Esophagus muscularis mucosa (tissue), 4 donors: Measurements from ENCODE around the gene PREX1. TPM values are rescaled to one million over a fixed set of nuclear protein-coding genes. Genes with fewer than 3 reads are reported as not detected.

Experiments
- DNase-seq: peaks from one replicate; pipeline ENCODE4 v3.0.0-alpha.2; 2017; ENCODE audit errors: extremely low spot score
- H3K27ac ChIP-seq, 4 donors: fragments of 200-600 bp; sonication (generic); replicated peaks in 1 of 4; 1 replicate in 3 of 4; 2 replicates in 1 of 4; pipeline ENCODE4 v1.5.1; 2016 to 2019; ENCODE audit warnings: mild to moderate bottlenecking in 1 of 4
- H3K27me3 ChIP-seq, 4 donors: fragments of 200-600 bp; sonication (generic); one replicate each; pipeline versions ENCODE4 v1.5.1 to v1.6.0; 2016 to 2019
- H3K36me3 ChIP-seq, 4 donors: fragments of 200-600 bp; sonication (generic); one replicate each; pipeline ENCODE4 v1.5.1; 2016 to 2019
- H3K4me1 ChIP-seq, 4 donors: fragments of 200-600 bp; sonication (generic); one replicate each; pipeline ENCODE4 v1.5.1; 2016 to 2019
- H3K4me3 ChIP-seq, 4 donors: fragments of 200-600 bp; sonication (generic); 1 replicate in 2 of 4; 2 replicates in 2 of 4; pipeline ENCODE4 v1.5.1; 2016 to 2019; ENCODE audit warnings: mild to moderate bottlenecking in 4 of 4, moderate library complexity in 1 of 4
- H3K9me3 ChIP-seq, 4 donors: fragments of 200-600 bp; sonication (generic); 1 replicate in 3 of 4; 2 replicates in 1 of 4; pipeline ENCODE4 v1.5.1; 2016 to 2019
- CTCF ChIP-seq, 3 experiments: fragments of 200-600 bp in 2 of 3; fragments of 450-650 bp in 1 of 3; sonication (generic) in 2 of 3; IDR thresholded peaks; one replicate each; pipeline ENCODE4 v1.5.1; 2017 to 2019; ENCODE audit warnings: antibody characterized with exemption in 3 of 3, mild to moderate bottlenecking in 2 of 3, moderate library complexity in 1 of 3
- EP300 ChIP-seq: sonication (generic); formaldehyde crosslinking; IDR thresholded peaks from one replicate; pipeline ENCODE4 v1.6.1; 2017; ENCODE audit warnings: antibody characterized with exemption
- POLR2A ChIP-seq: fragments of 450-650 bp; IDR thresholded peaks from one replicate; pipeline ENCODE4 v1.6.1; 2017; ENCODE audit warnings: antibody characterized with exemption, moderate library complexity, mild to moderate bottlenecking, low read depth
- POLR2AphosphoS5 ChIP-seq, 2 donors: sonication (generic); formaldehyde crosslinking; IDR thresholded peaks; one replicate each; pipeline ENCODE4 v1.6.1; 2017; ENCODE audit warnings: antibody characterized with exemption in 2 of 2
- WGBS: methylation state at CpG from one replicate; pipeline ENCODE4 v1.1.5; 2018; 5-methylcytosine and 5-hydroxymethylcytosine counted together
- intact Hi-C: fragments of 100-400 bp; cut with DNase I; formaldehyde crosslinking; loops from one replicate; pipeline ENCODE4 v1.15.1; 2023
- total RNA-seq, 4 donors: library from RNA; depleted of rRNA; stranded (reverse); fragments of >200 nt; gene quantifications; one replicate each; pipeline versions ENCODE4 v1.1.0 to v1.2.1, GENCODE V29; 2016

PREX1 gene
- total RNA-seq, 4 donors from 2014 or later, result 20.8 to 37.1 (median 24.3) TPM

- no peak for TF ChIP-seq POLR2AphosphoS5 (IDR thresholded peaks at IDR 0.05)
- no peak for TF ChIP-seq EP300
- no peak for TF ChIP-seq POLR2A
- no peak for TF ChIP-seq CTCF (IDR thresholded peaks at IDR 0.05)
- H3K4me1 ChIP-seq, result peaks cover 2 to 35% (median 23%) of the 10 kb centered on the region in 4 donors
- intact Hi-C loops, result no loop called here
- H3K27ac ChIP-seq, result no peak overlapping the region
- peaks cover 0 to 4% (median 0%) of the 10 kb centered on the region in 4 donors for H3K9me3 ChIP-seq
- no peaks in the 10 kb centered on the region for H3K36me3 ChIP-seq
- no peak overlapping the region for H3K4me3 ChIP-seq
- WGBS, result 85% methylated on average over 4 of the region's 4 CpGs
- peaks cover 0 to 8% (median 0%) of the 10 kb centered on the region in 4 donors for H3K27me3 ChIP-seq
- no peak for DNase-seq
Measured at GRCh38 chr20:48765359-48765758, 62.4 kb downstream of the PREX1 start.

GRCh38 chr20:48763216-48763914 lies 64.4 kb downstream of the PREX1 start:
- Histone ChIP-seq H3K4me3 (no peak overlapping the region), H3K27me3 (no peaks in the 10 kb centered on the region), H3K36me3 (no peaks in the 10 kb centered on the region), H3K4me1 (peaks cover 2 to 33% (median 29%) of the 10 kb centered on the region in 4 donors), H3K27ac (peak overlapping the region in 3 of 4 donors; percentile 0 to 58 (median 28)), H3K9me3 (peaks cover 0 to 4% (median 0%) of the 10 kb centered on the region in 4 donors)
- 71% methylated on average over 13 of the region's 13 CpGs for WGBS
- no peak for DNase-seq
- peak; percentile 7 to 9 for TF ChIP-seq POLR2AphosphoS5 (IDR thresholded peaks at IDR 0.05)
- TF ChIP-seq CTCF (IDR thresholded peaks at IDR 0.05), result no peak
- intact Hi-C loops, result no loop called here

GRCh38 chr20:48761874-48762273 lies 65.9 kb downstream of the PREX1 start:
- no peak for TF ChIP-seq CTCF (IDR thresholded peaks at IDR 0.05)
- TF ChIP-seq EP300, result no peak
- no peak for TF ChIP-seq POLR2AphosphoS5 (IDR thresholded peaks at IDR 0.05)
- TF ChIP-seq POLR2A, result no peak
- Histone ChIP-seq H3K27me3 (no peaks in the 10 kb centered on the region), H3K4me3 (no peak overlapping the region), H3K36me3 (no peaks in the 10 kb centered on the region), H3K4me1 (peaks cover 2 to 33% (median 29%) of the 10 kb centered on the region in 4 donors), H3K9me3 (peaks cover 0 to 4% (median 0%) of the 10 kb centered on the region in 4 donors), H3K27ac (peak overlapping the region in 2 of 4 donors; percentile 18 to 30)
- 82% methylated on average over 3 of the region's 3 CpGs for WGBS
- intact Hi-C loops, result no loop called here
- DNase-seq, result no peak

- peak overlapping the region in 3 of 4 donors; percentile 10 to 63 (median 27) for H3K27ac ChIP-seq
- DNase-seq, result no peak
- no peaks in the 10 kb centered on the region for H3K27me3 ChIP-seq
- no peak overlapping the region for H3K4me3 ChIP-seq
- 84% methylated on average over 12 of the region's 12 CpGs for WGBS
- H3K36me3 ChIP-seq, result no peaks in the 10 kb centered on the region
- H3K9me3 ChIP-seq, result peaks cover 0 to 4% (median 0%) of the 10 kb centered on the region in 4 donors
- peaks cover under 1 to 32% (median 28%) of the 10 kb centered on the region in 4 donors for H3K4me1 ChIP-seq
- no peak for TF ChIP-seq POLR2A
- TF ChIP-seq EP300, result no peak
- intact Hi-C loops, result no loop called here
Measured at GRCh38 chr20:48761023-48761785, 66.6 kb downstream of the PREX1 start.

GRCh38 chr20:48760403-48760983 lies 67.3 kb downstream of the PREX1 start:
- no peak for DNase-seq
- Histone ChIP-seq H3K36me3 (peaks cover 0 to under 1% (median 0%) of the 10 kb centered on the region in 4 donors), H3K4me3 (no peak overlapping the region), H3K27me3 (no peaks in the 10 kb centered on the region), H3K4me1 (peaks cover 0 to 32% (median 28%) of the 10 kb centered on the region in 4 donors), H3K9me3 (peaks cover 0 to 4% (median 2%) of the 10 kb centered on the region in 4 donors), H3K27ac (peak overlapping the region; percentile 10 to 63 (median 20))
- intact Hi-C loops, result no loop called here
- TF ChIP-seq POLR2A (no peak), POLR2AphosphoS5 (IDR thresholded peaks at IDR 0.05) (peak; percentile 41 to 42), CTCF (IDR thresholded peaks at IDR 0.05) (no peak), EP300 (peak; percentile 18)
- WGBS, result 38% methylated on average over 8 of the region's 8 CpGs
